Upper lobe of right lung (tissue), 1 donor: ENCODE data around the gene RBKS. TPM values are rescaled to one million over a fixed set of nuclear protein-coding genes. Genes with fewer than 3 reads are reported as not detected.

Experiments
- ATAC-seq: fragments of 200-7000 bp; cut with Tn5 transposase; one replicate; pipeline ENCODE4 v1.9.1; 2020; ENCODE audit warnings: mild to moderate bottlenecking, moderate library complexity
- DNase-seq: peaks from one replicate; pipeline ENCODE4 v3.0.0-alpha.2; 2020
- H3K27ac ChIP-seq: fragments of 200-600 bp; one replicate; pipeline ENCODE4 v1.8.0; 2022
- H3K27me3 ChIP-seq: fragments of 200-600 bp; one replicate; pipeline ENCODE4 v1.8.0; 2022; ENCODE audit warnings: mild to moderate bottlenecking
- H3K36me3 ChIP-seq: fragments of 200-600 bp; one replicate; pipeline ENCODE4 v1.8.0; 2022
- H3K4me1 ChIP-seq: fragments of 200-600 bp; one replicate; pipeline ENCODE4 v1.8.0; 2022
- H3K4me3 ChIP-seq: fragments of 200-600 bp; one replicate; pipeline ENCODE4 v1.8.0; 2022; ENCODE audit warnings: mild to moderate bottlenecking
- H3K9me3 ChIP-seq: fragments of 200-600 bp; one replicate; pipeline ENCODE4 v1.8.0; 2022
- intact Hi-C: fragments of 100-400 bp; cut with DNase I; formaldehyde crosslinking; loops from one replicate; pipeline ENCODE4 v1.11.0; 2022
- total RNA-seq: library from RNA; stranded (reverse); fragmentation: NEBNext Ultra II Directional; extraction: Animal tissue kit (Norgen Biotek cat#: 25700); gene quantifications from one replicate; pipeline ENCODE4 v1.2.1, GENCODE V29; 2021
- TF ChIP-seq, protein P1 (sequence below): fragments of 200-600 bp; IDR thresholded peaks from one replicate; pipeline ENCODE4 v1.8.0; 2022; ENCODE audit warnings: antibody characterized with exemption
- donor health status: DM: no; HTN: yes; CAD: no; lungs with severe emphysema.

RBKS gene
- total RNA-seq, 1 donor from 2014 or later, result 1.9 TPM

DNA sequence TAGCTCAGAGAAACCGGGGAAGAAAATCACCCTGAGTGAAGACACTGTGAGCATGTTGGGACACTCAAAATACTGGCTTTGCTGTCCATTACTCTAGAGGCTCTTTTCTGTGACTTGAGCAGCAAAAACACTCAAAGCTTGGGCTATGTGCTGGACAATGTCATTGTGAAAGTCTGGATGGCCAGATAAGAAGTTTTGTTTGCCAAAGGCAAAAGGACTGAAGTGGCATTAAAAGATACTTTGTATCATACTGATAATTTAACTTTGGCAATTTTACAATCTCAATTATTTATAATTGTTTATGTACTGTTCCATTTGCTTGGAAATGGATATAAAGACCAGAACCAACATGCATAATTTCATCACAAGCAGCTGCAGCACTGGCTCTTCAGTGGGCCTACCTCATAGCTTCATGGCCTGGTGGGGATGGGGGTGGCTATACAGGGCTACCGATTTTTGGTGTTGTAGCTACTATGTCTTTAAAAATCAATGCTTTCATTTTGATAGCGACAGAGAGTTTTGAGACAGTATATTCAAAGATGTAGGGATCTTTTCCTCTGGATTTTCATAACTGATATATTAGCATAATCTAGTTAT is 51.1 kb downstream of the RBKS start:
- H3K9me3 ChIP-seq, result no peaks in the 10 kb centered on the region
- DNase-seq (no peak), ATAC-seq (no peak)
- H3K27ac ChIP-seq, result no peak overlapping the region
- no peak overlapping the region for H3K4me3 ChIP-seq
- intact Hi-C loops, result no loop called here
- H3K27me3 ChIP-seq, result no peaks in the 10 kb centered on the region
- TF ChIP-seq, protein P1, sequence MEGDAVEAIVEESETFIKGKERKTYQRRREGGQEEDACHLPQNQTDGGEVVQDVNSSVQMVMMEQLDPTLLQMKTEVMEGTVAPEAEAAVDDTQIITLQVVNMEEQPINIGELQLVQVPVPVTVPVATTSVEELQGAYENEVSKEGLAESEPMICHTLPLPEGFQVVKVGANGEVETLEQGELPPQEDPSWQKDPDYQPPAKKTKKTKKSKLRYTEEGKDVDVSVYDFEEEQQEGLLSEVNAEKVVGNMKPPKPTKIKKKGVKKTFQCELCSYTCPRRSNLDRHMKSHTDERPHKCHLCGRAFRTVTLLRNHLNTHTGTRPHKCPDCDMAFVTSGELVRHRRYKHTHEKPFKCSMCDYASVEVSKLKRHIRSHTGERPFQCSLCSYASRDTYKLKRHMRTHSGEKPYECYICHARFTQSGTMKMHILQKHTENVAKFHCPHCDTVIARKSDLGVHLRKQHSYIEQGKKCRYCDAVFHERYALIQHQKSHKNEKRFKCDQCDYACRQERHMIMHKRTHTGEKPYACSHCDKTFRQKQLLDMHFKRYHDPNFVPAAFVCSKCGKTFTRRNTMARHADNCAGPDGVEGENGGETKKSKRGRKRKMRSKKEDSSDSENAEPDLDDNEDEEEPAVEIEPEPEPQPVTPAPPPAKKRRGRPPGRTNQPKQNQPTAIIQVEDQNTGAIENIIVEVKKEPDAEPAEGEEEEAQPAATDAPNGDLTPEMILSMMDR, result no peak
- no peaks in the 10 kb centered on the region for H3K4me1 ChIP-seq
- no peaks in the 10 kb centered on the region for H3K36me3 ChIP-seq

DNA sequence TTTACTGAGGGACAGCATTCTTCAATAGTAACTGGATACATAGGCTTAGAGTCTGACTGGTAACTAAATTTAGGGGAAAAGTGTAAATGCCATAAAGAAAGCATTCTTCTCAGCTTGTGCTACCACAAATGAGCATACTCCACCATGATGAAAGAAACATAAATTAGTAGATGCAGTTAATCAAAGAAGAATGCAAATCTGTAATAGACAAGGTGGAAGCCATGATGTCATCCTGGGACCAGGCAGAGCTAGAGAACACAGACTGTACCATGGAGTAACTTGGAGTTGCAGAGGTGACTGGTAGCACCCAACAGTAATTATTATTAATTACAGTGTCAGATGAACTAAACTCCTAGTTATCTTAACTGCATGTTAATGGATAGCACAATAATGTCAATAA is 51.7 kb downstream of the RBKS start:
- no peak overlapping the region for H3K4me3 ChIP-seq
- ATAC-seq (no peak), DNase-seq (no peak)
- H3K27me3 ChIP-seq, result no peaks in the 10 kb centered on the region
- H3K27ac ChIP-seq, result no peak overlapping the region
- H3K9me3 ChIP-seq, result no peaks in the 10 kb centered on the region
- no peaks in the 10 kb centered on the region for H3K36me3 ChIP-seq
- intact Hi-C loops, result no loop called here
- TF ChIP-seq, protein P1, result no peak
- no peaks in the 10 kb centered on the region for H3K4me1 ChIP-seq

DNA sequence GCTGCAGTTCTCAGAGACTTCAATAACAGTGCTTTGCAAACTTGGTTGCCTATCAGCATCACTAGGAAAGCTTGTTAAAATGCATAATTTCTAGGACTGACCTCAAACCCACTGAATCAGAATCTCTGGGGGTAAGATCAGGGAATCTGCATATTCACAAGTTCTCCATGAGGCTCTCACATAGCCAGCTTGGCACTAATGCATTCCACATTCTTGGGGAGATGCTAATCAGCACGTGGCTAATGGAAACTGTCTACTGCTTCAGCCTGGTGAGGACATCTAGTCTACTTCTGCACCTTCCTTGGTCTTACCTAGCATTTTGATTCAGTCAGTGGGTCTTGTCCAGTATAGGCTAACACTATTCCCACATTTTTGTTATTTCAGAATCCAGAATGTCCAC is 56.3 kb downstream of the RBKS start:
- DNase-seq (no peak), ATAC-seq (no peak)
- no peaks in the 10 kb centered on the region for H3K36me3 ChIP-seq
- H3K4me3 ChIP-seq, result no peak overlapping the region
- H3K9me3 ChIP-seq, result no peaks in the 10 kb centered on the region
- TF ChIP-seq, protein P1, result no peak
- no peaks in the 10 kb centered on the region for H3K4me1 ChIP-seq
- H3K27ac ChIP-seq, result no peak overlapping the region
- intact Hi-C loops, result no loop called here
- H3K27me3 ChIP-seq, result no peaks in the 10 kb centered on the region

DNA sequence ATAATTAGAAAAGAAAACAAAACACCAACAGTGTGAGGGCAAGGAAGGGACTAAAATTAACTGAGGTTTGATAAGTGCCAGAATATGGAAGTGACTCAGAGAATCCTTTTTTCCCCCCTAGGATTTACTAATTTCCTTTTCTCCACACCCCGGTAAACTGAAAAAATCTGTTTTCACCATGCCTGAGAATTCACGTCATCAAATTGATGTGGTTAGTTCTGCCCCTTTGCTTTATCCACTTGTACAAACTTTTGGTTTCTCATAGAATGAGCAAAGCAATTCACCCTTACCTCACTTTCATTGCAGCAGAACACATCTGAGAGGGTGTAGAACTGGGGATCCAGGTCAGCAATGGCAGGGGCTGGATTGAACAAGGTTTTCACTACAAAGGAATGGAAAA is 57.8 kb downstream of the RBKS start:
- Histone ChIP-seq H3K27me3 (no peaks in the 10 kb centered on the region), H3K4me1 (no peaks in the 10 kb centered on the region), H3K36me3 (no peaks in the 10 kb centered on the region), H3K4me3 (no peak overlapping the region), H3K27ac (no peak overlapping the region), H3K9me3 (no peaks in the 10 kb centered on the region)
- DNase-seq (no peak), ATAC-seq (no peak)
- intact Hi-C loops, result no loop called here
- TF ChIP-seq, protein P1, result no peak

DNA sequence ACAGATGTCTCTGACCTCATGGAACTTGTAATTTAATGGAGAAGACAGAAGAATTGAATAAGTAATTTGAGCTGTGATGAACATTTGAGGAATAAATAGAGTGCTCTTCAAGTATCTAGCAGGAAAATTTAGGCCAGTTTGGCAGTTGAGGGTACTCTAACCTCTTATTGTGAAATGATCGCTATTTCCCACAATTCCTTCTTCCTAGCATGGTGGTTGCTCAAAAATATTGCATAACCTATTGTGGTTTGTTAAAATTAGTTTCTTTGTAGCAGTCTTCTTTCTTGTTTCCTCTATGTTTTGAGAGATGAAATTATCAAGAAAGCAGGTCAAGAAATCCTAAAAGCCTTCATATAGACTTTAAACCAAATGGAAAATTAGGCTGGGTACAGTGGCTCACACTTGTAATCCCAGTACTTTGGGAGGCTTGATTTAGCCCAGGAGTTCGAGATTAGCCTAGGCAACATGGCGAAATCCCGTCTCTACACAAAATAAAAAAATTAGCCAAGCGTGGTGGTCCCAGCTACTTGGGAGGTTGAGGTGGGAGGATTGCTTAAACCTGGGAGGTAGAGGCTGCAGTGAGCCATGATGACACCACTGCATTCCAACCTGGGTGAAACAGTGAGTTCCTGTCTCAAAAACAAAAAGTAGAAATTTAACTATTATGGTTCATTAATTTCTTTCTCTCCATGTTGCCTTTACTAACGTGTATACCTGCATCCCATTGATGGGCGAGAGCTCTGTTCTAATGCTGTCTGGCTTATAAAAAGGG is 58.7 kb downstream of the RBKS start:
- TF ChIP-seq, protein P1, result no peak
- Histone ChIP-seq H3K4me3 (no peak overlapping the region), H3K27ac (no peak overlapping the region), H3K36me3 (no peaks in the 10 kb centered on the region), H3K4me1 (no peaks in the 10 kb centered on the region), H3K9me3 (no peaks in the 10 kb centered on the region), H3K27me3 (no peaks in the 10 kb centered on the region)
- ATAC-seq, result peak; percentile 54
- intact Hi-C loops, result no loop called here
- no peak for DNase-seq
